Gastrocnemius medialis (tissue), 4 donors: Measurements from ENCODE around the gene MYT1. TPM values are rescaled to one million over a fixed set of nuclear protein-coding genes. Genes with fewer than 3 reads are reported as not detected.
"Not testable (repeated sequence)": the region's sequence is repeated elsewhere in the genome, so short reads cannot be mapped to it uniquely, and the experiment has no call there.

Source experiments
- ATAC-seq, 2 donors: fragments of 150-250 bp; one replicate each; pipeline ENCODE4 v1.9.1; 2016
- DNase-seq, 2 donors: peaks; one replicate each; pipeline ENCODE4 v3.0.0-alpha.2; 2019
- H3K27ac ChIP-seq, 4 donors: fragments of 200-600 bp; sonication (generic); 1 replicate in 1 of 4; 2 replicates in 3 of 4; pipeline ENCODE4 v1.5.1; 2016 to 2018; ENCODE audit warnings: mild to moderate bottlenecking in 2 of 4, moderate library complexity in 1 of 4
- H3K27me3 ChIP-seq, 3 donors: fragments of 200-600 bp; sonication (generic) in 2 of 3; 1 replicate in 1 of 3; 2 replicates in 2 of 3; pipeline versions ENCODE4 v1.5.1 to v1.6.0; 2016 to 2019; ENCODE audit warnings: mild to moderate bottlenecking in 1 of 3, moderate library complexity in 1 of 3
- H3K36me3 ChIP-seq, 2 donors: fragments of 200-600 bp; sonication (generic) in 1 of 2; one replicate each; pipeline ENCODE4 v1.5.1; 2017 to 2018
- H3K4me1 ChIP-seq, 2 donors: fragments of 200-600 bp; sonication (generic) in 1 of 2; one replicate each; pipeline ENCODE4 v1.5.1; 2016 to 2017; ENCODE audit warnings: mild to moderate bottlenecking in 2 of 2
- H3K4me3 ChIP-seq, 4 donors: fragments of 200-600 bp; sonication (generic) in 3 of 4; 1 replicate in 1 of 4; 2 replicates in 3 of 4; pipeline ENCODE4 v1.5.1; 2016 to 2019; ENCODE audit warnings: mild to moderate bottlenecking in 2 of 4
- H3K9me3 ChIP-seq, 3 donors: fragments of 200-600 bp; sonication (generic) in 2 of 3; 1 replicate in 1 of 3; 2 replicates in 2 of 3; pipeline ENCODE4 v1.5.1; 2016 to 2019
- POLR2A ChIP-seq, 2 donors: fragments of 450-650 bp; IDR thresholded peaks; one replicate each; pipeline ENCODE4 v1.6.1; 2017; ENCODE audit warnings: antibody characterized with exemption in 2 of 2, mild to moderate bottlenecking in 2 of 2, moderate library complexity in 2 of 2
- in situ Hi-C, 4 donors: fragments of 200-750 bp; cut with MboI; loops; one replicate each; pipeline versions ENCODE4 v1.15.0 to v1.8.0; 2017; ENCODE audit warnings: low sequenced_read_pairs in 4 of 4
- intact Hi-C: fragments of 100-400 bp; cut with DNase I; formaldehyde crosslinking; loops from one replicate; pipeline ENCODE4 v1.15.1; 2023; ENCODE audit warnings: low total_unique reads
- total RNA-seq, 4 donors: library from RNA; depleted of rRNA; stranded (reverse); fragments of >200 nt; gene quantifications; one replicate each; pipeline versions ENCODE4 v1.1.0 to v1.2.3, GENCODE V29; 2016
- TF ChIP-seq, protein P1 (sequence below), 5 experiments: fragments of 450-650 bp in 3 of 5; fragments of 200-600 bp in 2 of 5; sonication (generic) in 2 of 5; IDR thresholded peaks in 4 of 5; conservative IDR thresholded peaks in 1 of 5; 1 replicate in 4 of 5; 2 replicates in 1 of 5; pipeline ENCODE4 v1.5.1; 2016 to 2019; ENCODE audit warnings: antibody characterized with exemption in 5 of 5, mild to moderate bottlenecking in 3 of 5, moderate library complexity in 3 of 5

Gene MYT1
- total RNA-seq, 4 donors from 2014 or later = not detected

DNA sequence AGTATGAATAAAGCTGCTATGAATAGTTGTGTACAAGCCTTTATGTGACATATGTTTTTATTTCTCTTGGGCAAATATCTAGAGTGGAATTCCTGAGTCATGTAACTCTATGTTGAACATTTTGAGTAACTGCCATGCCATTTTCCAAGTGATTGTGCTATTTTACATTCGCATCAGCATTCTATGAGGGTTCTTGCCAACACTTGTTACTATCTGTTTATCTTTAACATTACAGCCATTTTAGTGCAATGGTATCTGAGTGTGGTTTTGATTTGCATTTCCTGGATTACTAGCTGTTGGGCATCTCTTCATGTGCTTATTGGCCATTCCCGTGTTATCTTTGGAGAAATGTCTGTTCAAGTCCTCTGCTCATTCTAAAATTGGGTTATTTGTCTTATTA, 19.1 kb downstream of the MYT1 start:
- no peak overlapping the region for H3K27ac ChIP-seq
- no peak for TF ChIP-seq POLR2A (IDR thresholded peaks at IDR 0.05)
- TF ChIP-seq, protein P1, sequence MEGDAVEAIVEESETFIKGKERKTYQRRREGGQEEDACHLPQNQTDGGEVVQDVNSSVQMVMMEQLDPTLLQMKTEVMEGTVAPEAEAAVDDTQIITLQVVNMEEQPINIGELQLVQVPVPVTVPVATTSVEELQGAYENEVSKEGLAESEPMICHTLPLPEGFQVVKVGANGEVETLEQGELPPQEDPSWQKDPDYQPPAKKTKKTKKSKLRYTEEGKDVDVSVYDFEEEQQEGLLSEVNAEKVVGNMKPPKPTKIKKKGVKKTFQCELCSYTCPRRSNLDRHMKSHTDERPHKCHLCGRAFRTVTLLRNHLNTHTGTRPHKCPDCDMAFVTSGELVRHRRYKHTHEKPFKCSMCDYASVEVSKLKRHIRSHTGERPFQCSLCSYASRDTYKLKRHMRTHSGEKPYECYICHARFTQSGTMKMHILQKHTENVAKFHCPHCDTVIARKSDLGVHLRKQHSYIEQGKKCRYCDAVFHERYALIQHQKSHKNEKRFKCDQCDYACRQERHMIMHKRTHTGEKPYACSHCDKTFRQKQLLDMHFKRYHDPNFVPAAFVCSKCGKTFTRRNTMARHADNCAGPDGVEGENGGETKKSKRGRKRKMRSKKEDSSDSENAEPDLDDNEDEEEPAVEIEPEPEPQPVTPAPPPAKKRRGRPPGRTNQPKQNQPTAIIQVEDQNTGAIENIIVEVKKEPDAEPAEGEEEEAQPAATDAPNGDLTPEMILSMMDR (IDR thresholded peaks at IDR 0.05 in 4 of 5, conservative IDR thresholded peaks at IDR 0.05 in 1 of 5) = no peak
- ATAC-seq (no peak), DNase-seq (no peak)
- H3K36me3 ChIP-seq = no peaks in the 10 kb centered on the region
- in situ Hi-C loops (no loop called here), intact Hi-C loops (no loop called here)
- peaks cover 0 to 5% (median 0%) of the 10 kb centered on the region in 3 donors for H3K27me3 ChIP-seq
- no peak overlapping the region for H3K4me3 ChIP-seq
- no peaks in the 10 kb centered on the region for H3K4me1 ChIP-seq
- H3K9me3 ChIP-seq = no peaks in the 10 kb centered on the region

DNA sequence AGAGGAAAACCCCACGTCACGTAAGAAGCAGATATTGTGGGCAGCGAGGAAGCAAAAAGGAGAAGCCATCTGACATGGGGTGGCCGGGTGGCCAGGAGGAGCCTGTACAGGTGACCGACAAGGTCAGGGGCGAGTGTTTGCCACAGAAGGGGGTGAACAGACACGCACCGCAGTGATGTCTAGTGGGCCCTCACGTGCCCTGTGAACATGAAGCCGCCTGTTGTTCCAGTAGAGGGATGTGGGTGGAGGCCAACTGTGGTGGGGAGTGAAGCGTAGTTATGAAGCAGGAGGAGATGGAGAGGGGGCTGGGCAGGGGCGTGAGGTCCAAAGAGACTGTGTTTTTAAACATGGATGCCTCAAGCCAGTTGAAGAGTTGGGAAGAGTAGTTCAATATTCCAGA, 20.5 kb downstream of the MYT1 start:
- ATAC-seq = no peak
- in situ Hi-C loops = no loop called here

DNA sequence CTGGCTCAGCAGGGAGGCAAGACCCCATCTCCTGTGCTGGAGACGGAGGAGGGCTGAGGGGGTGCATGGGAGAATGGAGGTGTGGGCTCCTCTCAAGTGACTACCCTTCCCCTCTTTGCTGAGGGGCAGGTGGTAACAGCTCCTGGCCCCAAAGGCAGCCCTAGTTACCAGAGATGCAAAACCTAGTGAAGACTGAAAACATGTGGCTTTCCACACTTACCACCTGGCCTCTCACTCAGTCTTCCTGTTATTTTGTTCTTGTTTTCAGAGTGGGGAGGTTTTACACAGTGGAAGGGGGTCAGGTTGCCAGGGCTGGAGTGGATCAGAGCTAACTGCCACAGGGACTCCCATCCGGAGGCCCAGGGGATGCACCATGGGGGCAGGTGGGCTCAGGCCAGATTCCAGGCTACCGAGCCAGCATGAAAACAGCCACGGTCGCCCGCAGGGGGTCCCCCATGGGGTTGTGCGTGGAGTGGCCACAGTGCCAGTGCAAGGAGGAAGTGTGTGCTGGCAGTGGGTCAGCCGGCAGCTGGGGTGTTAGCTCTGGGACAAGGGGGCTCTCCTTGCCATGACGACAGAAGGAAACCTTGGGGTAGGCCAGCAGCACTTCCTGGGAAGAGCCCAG, 21.1 kb downstream of the MYT1 start:
- no peak for TF ChIP-seq POLR2A (IDR thresholded peaks at IDR 0.05)
- Histone ChIP-seq H3K27ac (no peak overlapping the region), H3K27me3 (peaks cover 0 to 9% (median 0%) of the 10 kb centered on the region in 3 donors), H3K36me3 (no peaks in the 10 kb centered on the region), H3K9me3 (no peaks in the 10 kb centered on the region), H3K4me1 (no peaks in the 10 kb centered on the region), H3K4me3 (no peak overlapping the region)
- in situ Hi-C loops (no loop called here), intact Hi-C loops (no loop called here)
- ATAC-seq = no peak
- DNase-seq = no peak

More for the DNA sequence above, 20.5 kb downstream of the MYT1 start:
- TF ChIP-seq, protein P1 (IDR thresholded peaks at IDR 0.05 in 4 of 5, conservative IDR thresholded peaks at IDR 0.05 in 1 of 5) = no peak
- no peak for TF ChIP-seq POLR2A (IDR thresholded peaks at IDR 0.05)
- Histone ChIP-seq H3K4me3 (no peak overlapping the region), H3K27me3 (peaks cover 0 to 5% (median 0%) of the 10 kb centered on the region in 3 donors), H3K9me3 (no peaks in the 10 kb centered on the region), H3K27ac (no peak overlapping the region), H3K36me3 (no peaks in the 10 kb centered on the region), H3K4me1 (no peaks in the 10 kb centered on the region)
- intact Hi-C loops = no loop called here
- no peak for DNase-seq

DNA sequence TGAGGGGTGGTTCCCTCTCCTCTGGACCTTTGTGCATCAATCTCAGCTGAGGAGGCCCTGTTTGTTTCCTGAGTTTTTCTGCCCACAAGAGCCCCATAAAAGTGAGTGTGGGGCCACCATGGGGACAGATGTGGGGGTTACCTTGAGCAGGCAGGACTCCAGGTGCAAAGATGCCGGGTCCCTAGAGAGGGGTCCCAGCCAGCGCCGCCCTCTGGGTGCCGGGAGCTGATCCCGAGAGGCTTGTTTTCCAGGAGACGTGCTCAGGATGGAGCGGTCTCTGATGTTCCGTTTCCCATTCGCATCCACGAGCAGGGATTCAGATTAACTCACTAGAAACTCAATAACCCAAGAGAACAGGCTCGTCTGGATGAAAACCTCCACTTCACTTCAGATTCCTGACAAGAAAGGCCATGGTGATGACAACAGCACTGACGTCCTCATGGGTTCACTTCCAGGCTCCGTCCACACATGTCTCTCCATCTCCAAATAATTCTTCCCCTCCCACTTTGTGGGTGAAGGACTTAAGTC, 21.9 kb downstream of the MYT1 start:
- in situ Hi-C loops = no loop called here
- ATAC-seq = no peak
- TF ChIP-seq, protein P1 (IDR thresholded peaks at IDR 0.05 in 4 of 5, conservative IDR thresholded peaks at IDR 0.05 in 1 of 5) = no peak
- TF ChIP-seq POLR2A (IDR thresholded peaks at IDR 0.05) = no peak
- intact Hi-C loops = no loop called here
- H3K4me3 ChIP-seq = no peak overlapping the region
- H3K9me3 ChIP-seq = no peaks in the 10 kb centered on the region
- DNase-seq = no peak
- H3K4me1 ChIP-seq = no peaks in the 10 kb centered on the region
- no peaks in the 10 kb centered on the region for H3K36me3 ChIP-seq
- H3K27me3 ChIP-seq = peaks cover 0 to 9% (median 0%) of the 10 kb centered on the region in 3 donors
- no peak overlapping the region for H3K27ac ChIP-seq

DNA sequence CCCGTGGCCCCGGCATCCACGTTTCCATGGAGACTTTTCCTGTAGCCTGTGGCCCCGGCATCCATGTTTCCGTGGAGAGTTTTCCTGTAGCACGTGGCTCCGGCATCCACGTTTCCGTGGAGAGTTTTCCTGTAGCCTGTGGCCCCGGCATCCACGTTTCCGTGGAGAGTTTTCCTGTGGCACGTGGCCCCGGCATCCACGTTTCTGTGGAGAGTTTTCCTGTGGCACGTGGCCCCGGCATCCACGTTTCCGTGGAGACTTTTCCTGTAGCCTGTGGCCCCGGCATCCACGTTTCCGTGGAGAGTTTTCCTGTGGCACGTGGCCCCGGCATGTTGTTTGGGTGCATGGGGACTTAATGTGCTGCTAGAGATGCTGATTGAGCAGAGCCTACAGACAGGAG, 23.0 kb downstream of the MYT1 start:
- in situ Hi-C loops, H3K27me3 ChIP-seq, H3K4me3 ChIP-seq, H3K4me1 ChIP-seq, intact Hi-C loops, DNase-seq, H3K27ac ChIP-seq, H3K36me3 ChIP-seq, ATAC-seq, H3K9me3 ChIP-seq: not testable (repeated sequence)
